CD14-positive monocyte (primary cell): ENCODE results near the gene PGM2L1. TPM values are rescaled to one million over a fixed set of nuclear protein-coding genes. Genes with fewer than 3 reads are reported as not detected.

Source experiments
- DNase-seq, 3 donors: peaks; one replicate each; pipeline ENCODE4 v3.0.0-alpha.2; 2011 to 2022
- H2AFZ ChIP-seq: 2 replicates; pipeline ENCODE4 v1.6.0; 2012; ENCODE audit warnings: mild to moderate bottlenecking, low read depth, low read length, inconsistent platforms; ENCODE audit not compliant: insufficient read depth, poor library complexity, severe bottlenecking
- H3K27ac ChIP-seq, 2 donors: 1 replicate in 1 of 2; 2 replicates in 1 of 2; pipeline ENCODE4 v1.5.1; 2012 to 2013; ENCODE audit warnings: low read length in 2 of 2, control low read depth in 1 of 2, inconsistent platforms in 1 of 2, low read depth in 1 of 2, mild to moderate bottlenecking in 1 of 2
- H3K27me3 ChIP-seq, 2 donors: one replicate each; pipeline versions ENCODE4 v1.6.0 to v1.6.1; 2011 to 2013; ENCODE audit warnings: low read length in 2 of 2; ENCODE audit not compliant: control insufficient read depth in 2 of 2, insufficient read depth in 2 of 2
- H3K36me3 ChIP-seq, 2 donors: replicated peaks in 1 of 2; 1 replicate in 1 of 2; 2 replicates in 1 of 2; pipeline versions ENCODE4 v1.5.1 to v1.6.1; 2012 to 2013; ENCODE audit warnings: low read length in 2 of 2, control low read depth in 1 of 2, inconsistent platforms in 1 of 2, mild to moderate bottlenecking in 1 of 2; ENCODE audit not compliant: insufficient read depth in 2 of 2, control insufficient read depth in 1 of 2
- H3K4me1 ChIP-seq, 2 donors: 1 replicate in 1 of 2; 2 replicates in 1 of 2; pipeline versions ENCODE4 v1.5.1 to v1.6.1; 2012 to 2013; ENCODE audit warnings: low read length in 2 of 2, control low read depth in 1 of 2, inconsistent platforms in 1 of 2, mild to moderate bottlenecking in 1 of 2, moderate library complexity in 1 of 2; ENCODE audit not compliant: insufficient read depth in 2 of 2, control insufficient read depth in 1 of 2
- H3K4me2 ChIP-seq: replicated peaks from 2 replicates; pipeline ENCODE3; 2012; ENCODE audit warnings: low read length, moderate library complexity, mild to moderate bottlenecking; ENCODE audit not compliant: poor library complexity, severe bottlenecking; ENCODE audit errors: extremely low read depth
- H3K4me3 ChIP-seq, 3 experiments: fragments of 200-600 bp in 1 of 3; sonication (generic) in 1 of 3; replicated peaks in 1 of 3; 1 replicate in 2 of 3; 2 replicates in 1 of 3; pipeline ENCODE4 v1.5.1; 2011 to 2013; ENCODE audit warnings: low read length in 3 of 3, mild to moderate bottlenecking in 3 of 3, control low read depth in 2 of 3, low read depth in 2 of 3, inconsistent platforms in 1 of 3, moderate library complexity in 1 of 3
- H3K79me2 ChIP-seq: 2 replicates; pipeline ENCODE4 v1.6.0; 2012; ENCODE audit warnings: mild to moderate bottlenecking, control low read depth, inconsistent platforms, low read length, moderate library complexity; ENCODE audit not compliant: insufficient read depth
- H3K9ac ChIP-seq: 2 replicates; pipeline ENCODE4 v1.6.0; 2017; ENCODE audit warnings: low read length, mild to moderate bottlenecking; ENCODE audit not compliant: insufficient read depth, poor library complexity, severe bottlenecking
- H3K9me3 ChIP-seq, 2 donors: replicated peaks in 1 of 2; 1 replicate in 1 of 2; 2 replicates in 1 of 2; pipeline versions ENCODE4 v1.5.1 to v1.6.1; 2012 to 2013; ENCODE audit warnings: low read length in 2 of 2, control low read depth in 1 of 2; ENCODE audit not compliant: control insufficient read depth in 1 of 2, insufficient read depth in 1 of 2
- H4K20me1 ChIP-seq: 2 replicates; pipeline ENCODE4 v1.6.0; 2012; ENCODE audit warnings: mild to moderate bottlenecking, low read length, control low read depth, moderate library complexity; ENCODE audit not compliant: insufficient read depth
- H3K27ac Mint-ChIP-seq, 7 donors: one replicate each; pipeline ENCODE4 v1.8.0; 2020; ENCODE audit warnings: mild to moderate bottlenecking in 7 of 7, mixed read lengths in 7 of 7, moderate library complexity in 6 of 7, inconsistent platforms in 2 of 7
- H3K27me3 Mint-ChIP-seq, 3 donors: one replicate each; pipeline ENCODE4 v1.8.0; 2021 to 2022; ENCODE audit warnings: low read depth in 3 of 3, mild to moderate bottlenecking in 3 of 3, mixed read lengths in 3 of 3, moderate library complexity in 3 of 3, inconsistent platforms in 1 of 3
- H3K36me3 Mint-ChIP-seq, 2 donors: one replicate each; pipeline ENCODE4 v1.8.0; 2020; ENCODE audit warnings: mixed read lengths in 2 of 2, inconsistent platforms in 1 of 2, mild to moderate bottlenecking in 1 of 2
- H3K4me1 Mint-ChIP-seq: one replicate; pipeline ENCODE4 v1.8.0; 2020; ENCODE audit warnings: mild to moderate bottlenecking, mixed read lengths
- H3K4me3 Mint-ChIP-seq, 2 donors: one replicate each; pipeline ENCODE4 v1.8.0; 2020; ENCODE audit warnings: mild to moderate bottlenecking in 2 of 2, mixed read lengths in 2 of 2, moderate library complexity in 1 of 2
- H3K9me3 Mint-ChIP-seq, 7 donors: one replicate each; pipeline ENCODE4 v1.8.0; 2020 to 2022; ENCODE audit warnings: mixed read lengths in 7 of 7, mild to moderate bottlenecking in 6 of 7, moderate library complexity in 6 of 7, inconsistent platforms in 2 of 7
- CTCF ChIP-seq: fragments of 200-600 bp; IDR thresholded peaks from one replicate; pipeline ENCODE4 v1.8.0; 2022; ENCODE audit warnings: antibody characterized with exemption, mild to moderate bottlenecking
- WGBS: methylation state at CpG from one replicate; pipeline ENCODE4 v1.1.5; 2013; ENCODE audit warnings: missing lambda C conversion rate; ENCODE audit not compliant: insufficient coverage; 5-methylcytosine and 5-hydroxymethylcytosine counted together
- intact Hi-C, 2 donors: fragments of 100-400 bp; cut with micrococcal nuclease; formaldehyde crosslinking; loops; one replicate each; pipeline versions ENCODE4 v1.15.0 to v1.15.1; 2023
- polyA plus RNA-seq, 3 donors: library from polyadenylated mRNA; depleted of rRNA in 1 of 3; unstranded in 2 of 3; stranded (reverse) in 1 of 3; fragments of 300-500 nt in 2 of 3; fragments of >200 nt in 1 of 3; fragmentation: Illumina TruSeq in 2 of 3; gene quantifications; 1 replicate in 2 of 3; 2 replicates in 1 of 3; pipeline ENCODE4 v1.2.3, GENCODE V29; 2012 to 2021

The PGM2L1 gene
- polyA plus RNA-seq, 3 donors = 0.25 to 0.81 (median 0.62) TPM

GRCh38 chr11:74434528-74434927, 36.3 kb upstream of the PGM2L1 start:
- H3K27me3 Mint-ChIP-seq = peaks cover 1 to 4% (median 1%) of the 10 kb centered on the region in 3 donors
- Histone ChIP-seq H3K27me3 (no peaks in the 10 kb centered on the region), H3K4me3 (no peak overlapping the region), H3K4me1 (peaks cover 0 to 4% of the 10 kb centered on the region in 2 donors), H3K4me2 (no peak overlapping the region), H3K9ac (no peak overlapping the region), H3K36me3 (no peaks in the 10 kb centered on the region), H3K9me3 (no peaks in the 10 kb centered on the region), H4K20me1 (no peaks in the 10 kb centered on the region), H3K79me2 (no peaks in the 10 kb centered on the region), H3K27ac (no peak overlapping the region), H2AFZ (no peak overlapping the region)
- intact Hi-C loops = no loop called here
- TF ChIP-seq CTCF = no peak
- H3K4me1 Mint-ChIP-seq = no peaks in the 10 kb centered on the region
- WGBS = no CpG with 5 or more reads among the region's 7 CpGs
- no peak overlapping the region for H3K4me3 Mint-ChIP-seq
- peak in 2 of 3 donors; percentile 10 to 71 for DNase-seq
- H3K27ac Mint-ChIP-seq = peak overlapping the region in 1 of 7 donors; percentile 60
- H3K9me3 Mint-ChIP-seq = peaks cover 0 to 8% (median 2%) of the 10 kb centered on the region in 7 donors
- no peaks in the 10 kb centered on the region for H3K36me3 Mint-ChIP-seq

GRCh38 chr11:74429205-74429604, 31.0 kb upstream of the PGM2L1 start:
- intact Hi-C loops = no loop called here
- no peak overlapping the region for H3K4me3 ChIP-seq
- H3K4me1 ChIP-seq = no peaks in the 10 kb centered on the region
- no peaks in the 10 kb centered on the region for H3K27me3 ChIP-seq
- no CpG with 5 or more reads among the region's 3 CpGs for WGBS
- no peak overlapping the region for H3K9ac ChIP-seq
- DNase-seq = no peak
- peaks cover 0 to 16% of the 10 kb centered on the region in 2 donors for H3K9me3 ChIP-seq
- no peaks in the 10 kb centered on the region for H3K4me1 Mint-ChIP-seq
- H3K27ac Mint-ChIP-seq = no peak overlapping the region
- peaks cover 4 to 22% (median 17%) of the 10 kb centered on the region in 7 donors for H3K9me3 Mint-ChIP-seq
- H3K27me3 Mint-ChIP-seq = peaks cover 0 to 1% (median 0%) of the 10 kb centered on the region in 3 donors
- no peak overlapping the region for H2AFZ ChIP-seq
- no peak overlapping the region for H3K4me2 ChIP-seq
- no peaks in the 10 kb centered on the region for H4K20me1 ChIP-seq
- no peaks in the 10 kb centered on the region for H3K36me3 ChIP-seq
- TF ChIP-seq CTCF = no peak
- H3K4me3 Mint-ChIP-seq = no peak overlapping the region
- no peaks in the 10 kb centered on the region for H3K36me3 Mint-ChIP-seq
- H3K27ac ChIP-seq = no peak overlapping the region
- H3K79me2 ChIP-seq = no peaks in the 10 kb centered on the region
